Ascending aorta (tissue), 2 donors: Measurements from ENCODE around the gene ASF1B. TPM values are rescaled to one million over a fixed set of nuclear protein-coding genes. Genes with fewer than 3 reads are reported as not detected.

Source experiments
- DNase-seq, 2 donors: peaks; one replicate each; pipeline ENCODE4 v3.0.0-alpha.2; 2019; ENCODE audit warnings: low spot score in 2 of 2
- H3K27ac ChIP-seq, 2 donors: fragments of 200-600 bp; sonication (generic); one replicate each; pipeline ENCODE4 v1.5.1; 2016 to 2017; ENCODE audit warnings: mild to moderate bottlenecking in 1 of 2
- H3K27me3 ChIP-seq: fragments of 200-600 bp; sonication (generic); one replicate; pipeline ENCODE4 v1.5.1; 2017
- H3K36me3 ChIP-seq, 2 donors: fragments of 200-600 bp; sonication (generic); one replicate each; pipeline ENCODE4 v1.5.1; 2016
- H3K4me1 ChIP-seq, 2 donors: fragments of 200-600 bp; sonication (generic); one replicate each; pipeline ENCODE4 v1.5.1; 2016 to 2017; ENCODE audit warnings: mild to moderate bottlenecking in 1 of 2
- H3K4me3 ChIP-seq, 2 donors: fragments of 200-600 bp; sonication (generic); one replicate each; pipeline ENCODE4 v1.5.1; 2016 to 2017; ENCODE audit warnings: mild to moderate bottlenecking in 1 of 2
- H3K9me3 ChIP-seq, 2 donors: fragments of 200-600 bp; sonication (generic); one replicate each; pipeline ENCODE4 v1.5.1; 2016
- CTCF ChIP-seq, 3 experiments: fragments of 200-600 bp in 2 of 3; fragments of 450-650 bp in 1 of 3; sonication (generic) in 2 of 3; IDR thresholded peaks; one replicate each; pipeline ENCODE4 v1.5.1; 2016 to 2019; ENCODE audit warnings: antibody characterized with exemption in 3 of 3, mild to moderate bottlenecking in 1 of 3, moderate library complexity in 1 of 3
- intact Hi-C: fragments of 100-400 bp; cut with DNase I; formaldehyde crosslinking; loops from one replicate; pipeline ENCODE4 v1.15.1; 2023
- total RNA-seq: library from RNA; depleted of rRNA; stranded (reverse); fragments of >200 nt; gene quantifications from one replicate; pipeline ENCODE4 v1.1.0, GENCODE V29; 2016

ASF1B gene
- total RNA-seq, 1 donor from 2014 or later: 7.8 TPM

- H3K36me3 ChIP-seq: peaks cover 31 to 40% of the 10 kb centered on the region in 2 donors
- no peaks in the 10 kb centered on the region for H3K4me1 ChIP-seq
- intact Hi-C loops: no loop called here
- H3K27ac ChIP-seq: no peak overlapping the region
- H3K4me3 ChIP-seq: no peak overlapping the region
- no peak for TF ChIP-seq CTCF (IDR thresholded peaks at IDR 0.05)
- no peaks in the 10 kb centered on the region for H3K27me3 ChIP-seq
- no peaks in the 10 kb centered on the region for H3K9me3 ChIP-seq
- DNase-seq: no peak
These were observed 20.8 kb upstream of the ASF1B start for GRCh38 chr19:14156971-14157717.

GRCh38 chr19:14156122-14156521, 19.7 kb upstream of the ASF1B start:
- intact Hi-C loops: no loop called here
- Histone ChIP-seq H3K27ac (no peak overlapping the region), H3K36me3 (peaks cover 36 to 40% of the 10 kb centered on the region in 2 donors), H3K4me3 (no peak overlapping the region), H3K27me3 (no peaks in the 10 kb centered on the region), H3K9me3 (no peaks in the 10 kb centered on the region), H3K4me1 (no peaks in the 10 kb centered on the region)
- no peak for TF ChIP-seq CTCF (IDR thresholded peaks at IDR 0.05)
- no peak for DNase-seq

- DNase-seq: no peak
- Histone ChIP-seq H3K4me1 (no peaks in the 10 kb centered on the region), H3K27ac (no peak overlapping the region), H3K9me3 (no peaks in the 10 kb centered on the region), H3K4me3 (no peak overlapping the region), H3K27me3 (no peaks in the 10 kb centered on the region), H3K36me3 (peaks cover 36 to 40% of the 10 kb centered on the region in 2 donors)
- intact Hi-C loops: no loop called here
- no peak for TF ChIP-seq CTCF (IDR thresholded peaks at IDR 0.05)
These were observed 19.0 kb upstream of the ASF1B start for GRCh38 chr19:14155371-14155770.

GRCh38 chr19:14152713-14153112, 16.3 kb upstream of the ASF1B start:
- H3K4me1 ChIP-seq: peaks cover 10 to 20% of the 10 kb centered on the region in 2 donors
- intact Hi-C loops: no loop called here
- peaks cover 33 to 35% of the 10 kb centered on the region in 2 donors for H3K36me3 ChIP-seq
- DNase-seq: no peak
- no peaks in the 10 kb centered on the region for H3K9me3 ChIP-seq
- H3K27me3 ChIP-seq: no peaks in the 10 kb centered on the region
- H3K4me3 ChIP-seq: no peak overlapping the region
- no peak overlapping the region for H3K27ac ChIP-seq
- no peak for TF ChIP-seq CTCF (IDR thresholded peaks at IDR 0.05)

- DNase-seq: no peak
- Histone ChIP-seq H3K9me3 (no peaks in the 10 kb centered on the region), H3K4me1 (peaks cover 10 to 20% of the 10 kb centered on the region in 2 donors), H3K4me3 (no peak overlapping the region), H3K27ac (peak overlapping the region in 1 of 2 donors; percentile 44), H3K36me3 (peaks cover 16 to 19% of the 10 kb centered on the region in 2 donors), H3K27me3 (no peaks in the 10 kb centered on the region)
- intact Hi-C loops: no loop called here
- no peak for TF ChIP-seq CTCF (IDR thresholded peaks at IDR 0.05)
These were observed 14.6 kb upstream of the ASF1B start for GRCh38 chr19:14150770-14151661.
